GM12873 (cell line): ENCODE measurements around the gene SEMA5A.
A peak's percentile ranks its signal among the peaks of the same experiment; 100 is the strongest.

Source experiments
- CTCF ChIP-seq: IDR thresholded peaks from 2 replicates; pipeline ENCODE4 v1.5.1; 2012; ENCODE audit warnings: low read depth, mild to moderate bottlenecking, moderate library complexity, low read length, control low read depth; ENCODE audit not compliant: insufficient read depth; ENCODE audit errors: missing control alignments

The SEMA5A gene

GRCh38 chr5:9104571-9105339, 441.1 kb downstream of the SEMA5A start:
- TF ChIP-seq CTCF = no peak

GRCh38 chr5:9103290-9103689, 442.6 kb downstream of the SEMA5A start:
- TF ChIP-seq CTCF = no peak

GRCh38 chr5:9099689-9100088, 446.2 kb downstream of the SEMA5A start:
- TF ChIP-seq CTCF = peak; percentile 11

- no peak for TF ChIP-seq CTCF
These were observed 446.9 kb downstream of the SEMA5A start for GRCh38 chr5:9098990-9099389.

- no peak for TF ChIP-seq CTCF
These were observed 451.3 kb downstream of the SEMA5A start for GRCh38 chr5:9094582-9094981.

GRCh38 chr5:9091896-9092662, 453.8 kb downstream of the SEMA5A start:
- TF ChIP-seq CTCF = no peak

- no peak for TF ChIP-seq CTCF
These were observed 455.4 kb downstream of the SEMA5A start for GRCh38 chr5:9090381-9091026.
